Smooth muscle cell (in vitro differentiated cells): Measurements from ENCODE around the gene TTLL8. TPM values are rescaled to one million over a fixed set of nuclear protein-coding genes. Genes with fewer than 3 reads are reported as not detected.

ENCODE experiments used
- DNase-seq: peaks from one replicate; lab custom pipeline; 2025; ENCODE audit not compliant: unreplicated experiment; lab: John Stamatoyannopoulos, UW
- H2AFZ ChIP-seq: fragments of 200-600 bp; sonication (generic); 2 replicates; pipeline ENCODE4 v1.6.0; 2016; ENCODE audit warnings: antibody characterized with exemption, low read depth, mild to moderate bottlenecking
- H3F3A ChIP-seq: fragments of 200-600 bp; sonication (generic); 2 replicates; pipeline ENCODE4 v1.6.0; 2017; ENCODE audit warnings: antibody characterized with exemption, low read depth
- H3K27ac ChIP-seq: fragments of 200-600 bp; sonication (generic); 2 replicates; pipeline ENCODE4 v1.5.1; 2016; ENCODE audit warnings: low read depth, mild to moderate bottlenecking
- H3K27me3 ChIP-seq: fragments of 200-600 bp; sonication (generic); 2 replicates; pipeline ENCODE4 v1.6.1; 2016; ENCODE audit warnings: low read depth, mild to moderate bottlenecking
- H3K36me3 ChIP-seq: fragments of 200-600 bp; sonication (generic); 2 replicates; pipeline ENCODE4 v1.5.1; 2016; ENCODE audit warnings: low read depth
- H3K4me1 ChIP-seq: fragments of 200-600 bp; sonication (generic); 2 replicates; pipeline ENCODE4 v1.5.1; 2016; ENCODE audit warnings: low read depth
- H3K4me2 ChIP-seq: fragments of 200-600 bp; sonication (generic); 2 replicates; pipeline ENCODE4 v1.6.0; 2016; ENCODE audit warnings: mild to moderate bottlenecking
- H3K4me3 ChIP-seq: fragments of 200-600 bp; sonication (generic); 2 replicates; pipeline ENCODE4 v1.5.1; 2016; ENCODE audit warnings: mild to moderate bottlenecking
- H3K79me2 ChIP-seq: fragments of 200-600 bp; sonication (generic); 2 replicates; pipeline ENCODE4 v1.6.0; 2016; ENCODE audit warnings: low read depth, mild to moderate bottlenecking
- H3K9ac ChIP-seq: fragments of 200-600 bp; sonication (generic); 2 replicates; pipeline ENCODE4 v1.6.0; 2016; ENCODE audit warnings: low read depth
- H3K9me3 ChIP-seq: fragments of 200-600 bp; sonication (generic); replicated peaks from 2 replicates; pipeline ENCODE4 v1.5.1; 2016; ENCODE audit warnings: low read depth
- H4K20me1 ChIP-seq: fragments of 200-600 bp; sonication (generic); 2 replicates; pipeline ENCODE4 v1.6.0; 2016; ENCODE audit warnings: low read depth
- WGBS: methylation state at CpG from one replicate; pipeline ENCODE4 v1.1.7; 2016; ENCODE audit warnings: low lambda C conversion rate; 5-methylcytosine and 5-hydroxymethylcytosine counted together
- polyA plus RNA-seq: library from polyadenylated mRNA; unstranded; fragments of >200 nt; fragmentation: Nextera tagmentation; extraction: Ambion mirVana; gene quantifications from 2 replicates; pipeline ENCODE4 v1.2.1, GENCODE V29; 2016
- total RNA-seq: library from RNA; depleted of rRNA; stranded (reverse); fragments of >200 nt; gene quantifications from 2 replicates; pipeline ENCODE4 v1.2.3, GENCODE V29; 2014
- TF ChIP-seq, protein P1 (sequence below): fragments of 200-600 bp; sonication (generic); IDR thresholded peaks from 2 replicates; pipeline ENCODE4 v1.5.1; 2017; ENCODE audit warnings: borderline replicate concordance, mild to moderate bottlenecking, antibody characterized with exemption; ENCODE audit not compliant: insufficient read depth, poor library complexity, severe bottlenecking

TTLL8 gene
- total and polyA plus RNA-seq, 2 experiments from 2014 or later: 0.10 TPM; not detected in 1

DNA sequence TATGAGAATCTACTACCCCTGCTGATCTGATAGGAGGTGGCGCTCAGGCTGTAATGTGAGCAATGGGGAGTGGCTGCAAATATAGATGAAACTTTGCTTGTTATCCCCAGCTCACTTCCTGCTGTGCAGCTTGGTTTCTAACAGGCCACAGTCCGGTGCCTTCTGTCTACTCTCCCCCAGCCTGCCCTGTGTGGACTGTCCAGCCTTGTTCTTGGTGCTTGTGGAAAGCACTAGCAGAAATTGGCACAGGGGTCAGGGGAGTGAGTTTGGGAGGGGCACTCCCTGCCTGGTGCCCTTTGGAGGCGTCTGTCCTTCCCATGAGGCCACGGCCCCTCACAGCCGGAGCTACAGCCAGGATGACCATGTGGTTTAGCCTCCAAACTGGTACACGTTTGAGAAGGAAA, 46.0 kb upstream of the TTLL8 start:
- DNase-seq: no peak
- no peaks in the 10 kb centered on the region for H3K9me3 ChIP-seq
- no peaks in the 10 kb centered on the region for H3F3A ChIP-seq
- no peaks in the 10 kb centered on the region for H3K79me2 ChIP-seq
- H3K4me2 ChIP-seq: no peak overlapping the region
- no peaks in the 10 kb centered on the region for H3K4me1 ChIP-seq
- H3K4me3 ChIP-seq: no peak overlapping the region
- no peaks in the 10 kb centered on the region for H3K27me3 ChIP-seq
- no peak overlapping the region for H3K27ac ChIP-seq
- H2AFZ ChIP-seq: peak overlapping the region; percentile 54
- no peak overlapping the region for H3K9ac ChIP-seq
- H3K36me3 ChIP-seq: no peaks in the 10 kb centered on the region
- 80% methylated on average over 6 of the region's 6 CpGs for WGBS
- no peaks in the 10 kb centered on the region for H4K20me1 ChIP-seq
- TF ChIP-seq, protein P1, sequence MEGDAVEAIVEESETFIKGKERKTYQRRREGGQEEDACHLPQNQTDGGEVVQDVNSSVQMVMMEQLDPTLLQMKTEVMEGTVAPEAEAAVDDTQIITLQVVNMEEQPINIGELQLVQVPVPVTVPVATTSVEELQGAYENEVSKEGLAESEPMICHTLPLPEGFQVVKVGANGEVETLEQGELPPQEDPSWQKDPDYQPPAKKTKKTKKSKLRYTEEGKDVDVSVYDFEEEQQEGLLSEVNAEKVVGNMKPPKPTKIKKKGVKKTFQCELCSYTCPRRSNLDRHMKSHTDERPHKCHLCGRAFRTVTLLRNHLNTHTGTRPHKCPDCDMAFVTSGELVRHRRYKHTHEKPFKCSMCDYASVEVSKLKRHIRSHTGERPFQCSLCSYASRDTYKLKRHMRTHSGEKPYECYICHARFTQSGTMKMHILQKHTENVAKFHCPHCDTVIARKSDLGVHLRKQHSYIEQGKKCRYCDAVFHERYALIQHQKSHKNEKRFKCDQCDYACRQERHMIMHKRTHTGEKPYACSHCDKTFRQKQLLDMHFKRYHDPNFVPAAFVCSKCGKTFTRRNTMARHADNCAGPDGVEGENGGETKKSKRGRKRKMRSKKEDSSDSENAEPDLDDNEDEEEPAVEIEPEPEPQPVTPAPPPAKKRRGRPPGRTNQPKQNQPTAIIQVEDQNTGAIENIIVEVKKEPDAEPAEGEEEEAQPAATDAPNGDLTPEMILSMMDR: no peak

DNA sequence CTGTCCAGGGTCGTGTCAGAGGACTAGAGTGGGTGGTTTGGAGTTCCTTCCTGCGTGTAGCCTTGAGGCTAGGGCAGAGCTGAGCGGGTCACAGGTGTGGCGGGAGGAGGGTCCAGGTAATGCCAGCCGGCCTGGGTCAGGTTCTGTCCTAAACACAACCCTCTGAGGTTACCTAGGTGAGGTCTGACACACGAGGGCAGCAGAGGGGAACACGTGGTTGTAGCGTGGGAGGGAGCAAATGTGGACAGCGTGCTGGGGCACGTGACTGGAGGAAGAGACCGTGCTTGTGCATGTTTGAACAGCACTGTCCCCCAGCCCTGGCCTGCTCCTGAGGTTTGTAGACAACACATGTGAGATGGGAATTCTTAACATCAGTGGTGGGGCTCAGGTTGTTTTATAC, 44.8 kb upstream of the TTLL8 start:
- no peaks in the 10 kb centered on the region for H3K9me3 ChIP-seq
- no peak overlapping the region for H3K27ac ChIP-seq
- no peak overlapping the region for H2AFZ ChIP-seq
- no peak overlapping the region for H3K4me2 ChIP-seq
- H3K79me2 ChIP-seq: no peaks in the 10 kb centered on the region
- DNase-seq: no peak
- WGBS: 70% methylated on average over 11 of the region's 11 CpGs
- H3K27me3 ChIP-seq: no peaks in the 10 kb centered on the region
- no peaks in the 10 kb centered on the region for H3F3A ChIP-seq
- no peaks in the 10 kb centered on the region for H3K4me1 ChIP-seq
- no peaks in the 10 kb centered on the region for H3K36me3 ChIP-seq
- H4K20me1 ChIP-seq: no peaks in the 10 kb centered on the region
- no peak overlapping the region for H3K4me3 ChIP-seq
- TF ChIP-seq, protein P1: no peak
- H3K9ac ChIP-seq: no peak overlapping the region

DNA sequence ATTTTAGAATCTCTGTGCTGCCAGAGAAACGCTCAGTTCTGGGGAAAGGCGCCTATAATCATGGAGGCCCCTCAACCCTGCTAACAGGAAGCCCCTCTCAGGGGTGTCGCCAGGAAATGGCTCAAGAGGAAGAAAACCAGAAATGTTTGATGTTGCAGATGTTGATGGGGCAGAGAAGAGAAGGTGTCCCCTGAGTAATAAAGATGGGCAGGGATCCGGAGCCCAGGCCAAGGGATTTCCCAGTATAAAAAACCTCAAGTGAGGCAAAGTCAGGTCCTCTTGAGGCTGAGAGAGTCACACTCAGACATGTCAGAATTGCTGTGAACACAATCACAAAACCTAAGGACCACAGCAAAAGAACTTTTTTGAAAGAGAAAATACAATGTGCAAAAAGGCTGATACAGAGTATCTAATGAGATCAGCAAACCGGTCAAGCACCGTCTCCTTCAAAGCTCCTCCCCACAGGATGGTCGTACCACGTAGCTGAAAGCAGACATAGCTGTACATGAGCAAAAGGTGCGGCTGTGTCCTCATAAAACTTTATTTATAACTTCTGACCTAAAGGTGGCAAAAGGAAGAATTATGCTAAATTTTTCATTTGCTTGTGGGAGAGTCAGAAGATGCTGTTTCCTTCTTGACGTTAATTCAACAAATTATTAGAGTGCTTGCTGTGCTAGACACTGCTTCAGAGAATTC, 43.9 kb upstream of the TTLL8 start:
- Histone ChIP-seq H4K20me1 (no peaks in the 10 kb centered on the region), H3K9ac (no peak overlapping the region), H2AFZ (no peak overlapping the region), H3K4me1 (no peaks in the 10 kb centered on the region), H3K9me3 (no peaks in the 10 kb centered on the region), H3K4me2 (no peak overlapping the region), H3F3A (no peaks in the 10 kb centered on the region), H3K36me3 (no peaks in the 10 kb centered on the region), H3K4me3 (no peak overlapping the region), H3K79me2 (no peaks in the 10 kb centered on the region), H3K27me3 (no peaks in the 10 kb centered on the region), H3K27ac (no peak overlapping the region)
- DNase-seq: no peak
- TF ChIP-seq, protein P1: no peak
- WGBS: 92% methylated on average over 10 of the region's 10 CpGs

DNA sequence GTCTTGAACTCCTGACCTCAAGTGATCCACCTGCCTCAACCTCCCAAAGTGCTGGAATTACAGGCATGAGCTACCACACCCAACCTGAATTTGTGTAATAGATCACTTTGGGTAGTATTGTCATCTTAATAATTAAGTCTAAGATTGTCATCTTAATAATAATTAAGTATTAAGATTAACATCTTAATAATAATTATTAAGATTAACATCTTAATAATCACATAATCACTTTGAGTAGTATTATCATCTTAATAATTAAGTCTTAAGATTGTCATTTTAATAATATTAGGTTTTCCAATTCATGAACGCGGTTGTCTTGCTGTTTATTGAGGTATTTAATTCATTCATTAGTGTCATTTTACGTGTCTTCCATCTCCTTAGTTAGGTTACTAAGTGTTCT, 40.0 kb upstream of the TTLL8 start:
- no peaks in the 10 kb centered on the region for H3K4me1 ChIP-seq
- H3K4me2 ChIP-seq: no peak overlapping the region
- no peaks in the 10 kb centered on the region for H4K20me1 ChIP-seq
- H2AFZ ChIP-seq: no peak overlapping the region
- H3K9me3 ChIP-seq: no peaks in the 10 kb centered on the region
- H3K79me2 ChIP-seq: no peaks in the 10 kb centered on the region
- TF ChIP-seq, protein P1: no peak
- DNase-seq: no peak
- H3F3A ChIP-seq: no peaks in the 10 kb centered on the region
- no peaks in the 10 kb centered on the region for H3K36me3 ChIP-seq
- 96% methylated on average over 3 of the region's 3 CpGs for WGBS
- H3K4me3 ChIP-seq: no peak overlapping the region
- no peak overlapping the region for H3K27ac ChIP-seq
- no peak overlapping the region for H3K9ac ChIP-seq
- no peaks in the 10 kb centered on the region for H3K27me3 ChIP-seq
